Left lung (tissue), 10 donors: ENCODE results near the gene ANKMY2. TPM values are rescaled to one million over a fixed set of nuclear protein-coding genes. Genes with fewer than 3 reads are reported as not detected.

Experiments used
- ATAC-seq: fragments of 200-7000 bp; cut with Tn5 transposase; one replicate; pipeline ENCODE4 v1.9.1; 2020; ENCODE audit warnings: moderate library complexity
- DNase-seq, 4 donors: peaks; one replicate each; pipeline ENCODE4 v3.0.0-alpha.2; 2013 to 2020
- H3K27ac ChIP-seq, 2 donors: fragments of 200-600 bp; sonication (generic) in 1 of 2; one replicate each; pipeline versions ENCODE4 v1.5.0 to v1.8.0; 2020 to 2021
- H3K27me3 ChIP-seq, 2 donors: fragments of 200-600 bp; sonication (generic) in 1 of 2; one replicate each; pipeline versions ENCODE4 v1.5.0 to v1.8.0; 2020 to 2021
- H3K36me3 ChIP-seq, 2 donors: fragments of 200-600 bp; sonication (generic) in 1 of 2; one replicate each; pipeline versions ENCODE4 v1.5.0 to v1.8.0; 2020 to 2021
- H3K4me1 ChIP-seq, 2 donors: fragments of 200-600 bp; one replicate each; pipeline ENCODE4 v1.8.0; 2021
- H3K4me3 ChIP-seq, 2 donors: fragments of 200-600 bp; sonication (generic) in 1 of 2; one replicate each; pipeline versions ENCODE4 v1.5.0 to v1.8.0; 2020 to 2021; ENCODE audit warnings: mild to moderate bottlenecking in 1 of 2
- H3K9me3 ChIP-seq, 2 donors: fragments of 200-600 bp; sonication (generic) in 1 of 2; one replicate each; pipeline versions ENCODE4 v1.5.0 to v1.8.0; 2020 to 2021
- CTCF ChIP-seq, 2 donors: fragments of 200-600 bp; sonication (generic) in 1 of 2; IDR thresholded peaks; one replicate each; pipeline versions ENCODE4 v1.5.0 to v1.8.0; 2021; ENCODE audit warnings: antibody characterized with exemption in 2 of 2
- intact Hi-C, 2 donors: fragments of 100-400 bp; cut with DNase I; formaldehyde crosslinking; loops; one replicate each; pipeline versions ENCODE4 v1.11.2 to v1.14.2; 2022
- polyA plus RNA-seq, 6 donors: library from polyadenylated mRNA; unstranded; fragments of 120-200 nt; gene quantifications; one replicate each; pipeline ENCODE4 v1.2.1, GENCODE V29; 2013; ENCODE audit not compliant: insufficient read length in 6 of 6
- total RNA-seq, 2 donors: library from RNA; stranded (reverse); fragmentation: NEBNext Ultra II Directional; extraction: Animal tissue kit (Norgen Biotek cat#: 25700); gene quantifications; one replicate each; pipeline ENCODE4 v1.2.1, GENCODE V29; 2021
- donor health status: DM: no; HTN: yes; CAD: no.
- donor health status: DM: no; HTN: no; CAD: no.

ANKMY2 gene
- total and polyA plus RNA-seq, 8 donors: 11.8 to 40.7 (median 34.6) TPM

GRCh38 chr7:16648551-16648950, 3.0 kb upstream of the ANKMY2 start:
- no peak overlapping the region for H3K4me3 ChIP-seq
- H3K9me3 ChIP-seq: no peaks in the 10 kb centered on the region
- intact Hi-C loops: no loop called here
- peak in 1 of 4 donors; percentile 40 for DNase-seq
- no peak for ATAC-seq
- no peaks in the 10 kb centered on the region for H3K36me3 ChIP-seq
- H3K27ac ChIP-seq: peak overlapping the region in 1 of 2 donors; percentile 33
- H3K4me1 ChIP-seq: peaks cover 16 to 74% of the 10 kb centered on the region in 2 donors
- H3K27me3 ChIP-seq: no peaks in the 10 kb centered on the region
- no peak for TF ChIP-seq CTCF (IDR thresholded peaks at IDR 0.05)

- no peak for ATAC-seq
- Histone ChIP-seq H3K36me3 (no peaks in the 10 kb centered on the region), H3K27ac (no peak overlapping the region), H3K4me3 (peak overlapping the region in 1 of 2 donors; percentile 78), H3K9me3 (no peaks in the 10 kb centered on the region), H3K27me3 (no peaks in the 10 kb centered on the region), H3K4me1 (peaks cover 17 to 66% of the 10 kb centered on the region in 2 donors)
- intact Hi-C loops: no loop called here
- no peak for TF ChIP-seq CTCF (IDR thresholded peaks at IDR 0.05)
- no peak for DNase-seq
Observed at GRCh38 chr7:16647435-16647960, 1.9 kb upstream of the ANKMY2 start.

- Histone ChIP-seq H3K9me3 (no peaks in the 10 kb centered on the region), H3K4me1 (peaks cover 17 to 60% of the 10 kb centered on the region in 2 donors), H3K36me3 (no peaks in the 10 kb centered on the region), H3K27ac (peak overlapping the region; percentile 92 to 94), H3K4me3 (peak overlapping the region; percentile 78 to 85), H3K27me3 (no peaks in the 10 kb centered on the region)
- intact Hi-C loops: no loop called here
- TF ChIP-seq CTCF (IDR thresholded peaks at IDR 0.05): no peak
- ATAC-seq (peak; percentile 9), DNase-seq (peak in 2 of 4 donors; percentile 24 to 49)
Observed at GRCh38 chr7:16646472-16647072, 1.0 kb upstream of the ANKMY2 start.

GRCh38 chr7:16644636-16645592, 640 bp downstream of the ANKMY2 start:
- TF ChIP-seq CTCF (IDR thresholded peaks at IDR 0.05): no peak
- Histone ChIP-seq H3K9me3 (no peaks in the 10 kb centered on the region), H3K27me3 (no peaks in the 10 kb centered on the region), H3K4me1 (peaks cover 11 to 44% of the 10 kb centered on the region in 2 donors), H3K36me3 (no peaks in the 10 kb centered on the region), H3K27ac (peak overlapping the region; percentile 92 to 94), H3K4me3 (peak overlapping the region; percentile 78 to 85)
- ATAC-seq (peak; percentile 39), DNase-seq (peak; percentile 49 to 86 (median 62))
- intact Hi-C loops: no loop called here

GRCh38 chr7:16644157-16644556, 1.4 kb downstream of the ANKMY2 start:
- no peak for ATAC-seq
- Histone ChIP-seq H3K27me3 (no peaks in the 10 kb centered on the region), H3K9me3 (no peaks in the 10 kb centered on the region), H3K36me3 (no peaks in the 10 kb centered on the region), H3K4me3 (peak overlapping the region; percentile 78 to 85), H3K27ac (peak overlapping the region in 1 of 2 donors; percentile 94), H3K4me1 (peaks cover 9 to 39% of the 10 kb centered on the region in 2 donors)
- intact Hi-C loops: no loop called here
- no peak for DNase-seq
- TF ChIP-seq CTCF (IDR thresholded peaks at IDR 0.05): no peak
